Activated CD4-positive, alpha-beta T cell treated with anti-CD3 and anti-CD28 coated beads, Interleukin-2, amount 50 U/mL, for 4 hours (primary cell): ENCODE data around the gene STIL.
"Not testable (repeated sequence)": the region's sequence is repeated elsewhere in the genome, so short reads cannot be mapped to it uniquely, and the experiment has no call there.

Experiments
- DNase-seq, 2 experiments: peaks; one replicate each; pipeline ENCODE4 v3.0.0-alpha.2; 2020

Gene STIL

GRCh38 chr1:47317841-47318240, 3.9 kb upstream of the STIL start:
- DNase-seq: no peak

DNA sequence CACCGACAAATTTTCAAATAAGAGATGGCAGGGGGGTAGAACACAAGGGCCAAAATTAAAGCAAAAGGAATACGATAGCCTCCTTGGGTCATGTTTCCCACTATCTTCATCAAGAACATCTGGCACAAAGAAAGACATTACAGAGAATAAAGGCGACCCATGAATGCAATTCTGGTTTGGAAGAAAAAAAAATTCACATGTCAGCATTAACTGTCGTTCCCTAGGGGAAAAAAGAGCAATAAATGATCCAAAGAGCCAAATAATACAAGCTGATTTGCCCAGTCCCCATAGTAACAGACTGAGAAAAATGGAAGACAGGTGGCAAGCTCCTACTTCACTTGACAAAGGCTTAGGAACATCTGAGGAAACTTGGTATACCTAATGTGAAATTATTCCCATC, 4.5 kb downstream of the STIL start:
- DNase-seq: no peak

GRCh38 chr1:47302472-47302871, 11.5 kb downstream of the STIL start:
- DNase-seq: no peak

DNA sequence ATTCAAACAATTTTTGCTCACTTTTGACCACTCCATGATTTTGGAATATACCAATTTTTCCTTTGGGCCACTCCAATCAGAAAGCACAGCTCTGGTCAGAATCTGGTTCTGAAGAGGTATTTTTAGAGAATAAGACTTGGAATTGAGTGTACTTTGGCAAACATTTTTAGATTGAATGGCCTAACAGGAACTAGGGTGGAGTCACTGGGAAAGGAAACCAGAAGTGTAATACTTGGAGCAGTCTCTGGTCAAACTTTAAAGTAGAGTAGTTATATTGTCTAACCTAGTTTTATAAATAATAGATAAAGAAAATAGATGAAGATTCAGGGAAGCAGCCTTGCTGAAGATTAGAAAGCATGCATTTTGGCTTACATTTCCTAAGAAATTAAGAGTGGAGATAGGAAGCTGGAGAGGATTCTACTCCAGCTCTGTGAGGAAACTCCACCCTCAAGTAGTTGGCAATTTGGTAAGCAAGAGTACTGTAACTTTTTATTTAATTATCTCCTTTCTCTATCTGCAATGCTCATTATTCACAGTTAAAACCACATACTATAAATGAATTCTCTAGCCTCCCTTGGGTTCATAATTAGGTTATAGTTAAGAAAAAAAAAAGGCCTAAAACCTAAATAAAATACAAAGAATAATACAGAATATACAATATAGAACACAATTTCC, 15.8 kb downstream of the STIL start:
- no peak for DNase-seq

DNA sequence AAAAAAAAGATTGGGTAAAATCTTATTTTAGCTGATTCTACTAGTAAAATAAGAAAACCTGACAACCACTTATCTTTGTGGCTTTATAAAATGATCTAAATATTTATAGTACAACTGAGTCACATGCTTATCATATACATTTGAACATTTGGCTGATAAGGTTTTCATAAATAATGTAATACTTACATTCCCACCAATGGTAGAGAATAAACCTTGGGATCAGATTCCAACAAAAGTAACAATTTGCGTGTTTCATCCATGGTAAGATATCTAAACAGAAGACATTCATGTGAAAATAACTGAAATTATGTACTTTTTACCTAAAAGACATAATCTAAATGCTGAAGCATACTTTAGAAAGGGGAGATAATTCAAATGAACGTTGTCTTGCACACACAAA, 18.4 kb downstream of the STIL start:
- DNase-seq: no peak

DNA sequence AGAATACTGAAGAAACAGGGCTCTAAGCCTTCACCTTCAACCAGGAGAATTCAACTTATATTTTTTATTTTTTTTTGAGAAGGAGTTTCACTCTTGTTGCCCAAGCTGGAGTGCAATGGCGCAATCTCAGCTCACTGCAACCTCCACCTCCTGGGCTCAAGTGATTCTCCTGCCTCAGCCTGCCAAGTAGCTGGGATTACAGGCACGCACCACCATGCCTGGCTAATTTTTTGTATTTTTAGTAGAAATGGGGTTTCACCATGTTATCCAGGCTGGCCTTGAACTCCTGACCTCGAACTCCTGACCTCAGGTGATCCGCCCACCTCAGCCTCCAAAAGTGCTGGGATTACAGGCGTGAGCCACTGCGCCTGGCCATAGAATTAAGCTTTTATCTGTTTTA, 19.1 kb downstream of the STIL start:
- DNase-seq: not testable (repeated sequence)

DNA sequence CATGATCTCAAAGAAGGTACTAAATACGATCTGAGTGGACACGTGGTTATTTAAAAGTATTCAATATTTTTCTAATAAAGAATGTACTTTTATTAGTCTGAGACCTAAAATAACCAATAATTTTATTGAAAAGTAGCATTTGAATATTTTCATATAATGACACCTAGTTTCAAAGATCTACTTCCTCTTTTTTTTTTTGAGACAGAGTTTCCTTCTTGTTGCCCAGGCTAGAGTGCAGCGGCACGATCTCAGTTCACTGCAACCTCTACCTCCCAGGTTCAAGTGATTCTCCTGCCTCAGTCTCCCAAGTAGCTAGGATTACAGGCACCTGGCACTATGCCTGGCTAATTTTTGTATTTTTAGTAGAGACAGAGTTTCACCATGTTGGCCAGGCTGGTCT, 25.8 kb downstream of the STIL start:
- not testable (repeated sequence) for DNase-seq

GRCh38 chr1:47280142-47280541, 33.8 kb downstream of the STIL start:
- DNase-seq: no peak

DNA sequence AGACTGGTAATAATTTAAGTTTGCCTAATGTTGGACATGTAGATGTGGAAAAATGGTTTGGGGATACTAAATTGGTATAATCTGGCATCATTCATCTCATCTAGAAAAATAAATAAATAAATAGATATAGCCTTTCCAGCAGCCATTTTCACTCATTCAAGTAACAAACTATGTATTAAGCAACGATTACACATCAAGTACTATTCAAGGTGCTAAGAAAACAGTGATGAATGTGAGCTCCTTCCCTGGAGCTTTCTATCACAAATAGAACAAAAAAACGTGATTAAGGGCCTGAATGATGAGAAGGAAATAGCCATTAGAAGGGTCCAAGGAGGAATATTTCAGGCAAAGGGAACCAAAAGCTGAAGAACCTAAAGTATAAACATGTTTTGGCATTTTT, 37.1 kb downstream of the STIL start:
- DNase-seq: no peak

GRCh38 chr1:47275811-47276210, 38.1 kb downstream of the STIL start:
- DNase-seq: not testable (repeated sequence)

- DNase-seq: not testable (repeated sequence)
Measured at GRCh38 chr1:47265529-47265928, 48.4 kb downstream of the STIL start.

- peak; percentile 1 to 26 for DNase-seq
Measured at GRCh38 chr1:47262787-47263413, 51.0 kb downstream of the STIL start.

DNA sequence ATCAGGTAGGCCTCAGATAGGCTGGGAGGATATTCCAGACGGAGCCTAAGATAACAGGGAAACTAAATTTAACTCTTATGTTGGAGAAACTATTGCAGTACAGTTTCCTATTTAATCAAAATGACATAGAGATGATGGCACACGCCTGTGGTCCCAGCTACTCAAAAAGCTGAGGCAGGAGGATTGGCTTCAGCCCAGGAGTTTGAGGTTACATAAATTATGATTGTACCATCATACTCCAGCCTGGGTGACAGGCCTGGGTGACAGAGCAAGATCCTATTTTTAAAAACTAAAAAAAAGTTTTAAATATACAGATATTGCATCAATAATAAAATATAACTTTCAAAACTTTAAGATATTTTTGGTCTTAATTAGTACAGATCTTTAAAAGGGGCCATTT, 56.7 kb downstream of the STIL start:
- no peak for DNase-seq

GRCh38 chr1:47252795-47253194, 61.2 kb downstream of the STIL start:
- DNase-seq: no peak

DNA sequence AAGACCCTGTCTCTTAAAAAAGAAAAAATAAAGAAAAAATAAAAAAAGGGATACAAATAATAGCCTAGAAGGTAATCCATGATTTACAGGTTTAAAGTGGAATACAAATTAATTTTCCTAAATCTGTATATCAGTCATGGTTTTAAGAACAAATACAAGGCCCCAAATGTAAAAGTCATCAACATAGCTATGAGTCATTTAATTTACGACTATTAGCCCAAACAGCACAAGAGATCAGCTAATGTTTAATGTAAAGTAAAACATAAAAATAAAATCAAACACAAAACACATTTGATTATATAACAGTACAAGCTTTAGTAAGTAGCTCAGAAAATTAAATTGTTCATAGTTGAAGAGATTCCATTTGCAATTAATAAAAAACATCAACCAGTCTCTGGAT, 61.6 kb downstream of the STIL start:
- DNase-seq: no peak

- DNase-seq: no peak
Measured at GRCh38 chr1:47249755-47250154, 64.2 kb downstream of the STIL start.

DNA sequence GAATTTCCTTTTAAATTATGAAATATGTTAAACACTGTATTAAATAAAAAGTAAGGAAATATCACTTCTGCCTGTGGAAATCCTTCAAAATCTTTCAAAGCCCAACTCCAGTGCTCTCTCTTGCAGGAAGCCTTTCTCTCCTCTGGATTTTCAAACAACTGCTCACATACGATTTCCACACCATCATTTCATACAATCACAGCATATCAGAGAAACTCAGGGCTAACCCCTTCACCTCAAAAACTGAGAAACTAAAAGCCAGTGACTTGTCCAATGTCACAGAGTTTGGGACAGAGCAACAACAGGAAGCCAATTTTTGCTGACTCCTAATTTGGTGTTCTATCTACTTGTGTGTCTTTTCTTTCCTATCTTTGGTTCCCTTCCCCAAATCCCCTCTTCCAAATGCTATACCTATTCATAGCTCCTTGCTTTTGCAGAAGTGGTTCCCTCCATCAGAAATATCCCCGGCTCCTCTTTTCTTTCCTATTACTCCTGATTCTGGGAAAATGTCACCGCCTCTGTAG, 69.5 kb downstream of the STIL start:
- no peak for DNase-seq

DNA sequence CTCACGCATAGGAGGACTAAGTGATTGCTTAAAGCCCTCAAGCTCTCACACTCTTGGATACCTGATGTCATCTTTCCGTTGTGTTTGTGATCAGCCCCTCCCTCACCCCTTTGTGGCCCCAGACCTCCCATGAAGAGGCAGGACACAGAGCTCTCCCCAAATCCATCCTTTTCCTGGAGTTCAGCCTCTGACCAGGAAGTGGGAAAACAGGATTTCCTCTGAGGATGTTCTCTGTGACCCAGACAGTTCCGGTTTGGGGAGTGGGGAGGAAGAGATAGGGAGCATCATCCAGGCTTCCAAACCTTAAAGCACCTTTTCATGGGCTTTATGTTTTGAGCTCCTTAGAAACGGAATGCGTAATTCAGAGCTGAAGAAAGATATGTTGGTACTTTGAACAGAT, 70.0 kb downstream of the STIL start:
- DNase-seq: no peak

- no peak for DNase-seq
Measured at GRCh38 chr1:47241114-47242113, 72.5 kb downstream of the STIL start.

DNA sequence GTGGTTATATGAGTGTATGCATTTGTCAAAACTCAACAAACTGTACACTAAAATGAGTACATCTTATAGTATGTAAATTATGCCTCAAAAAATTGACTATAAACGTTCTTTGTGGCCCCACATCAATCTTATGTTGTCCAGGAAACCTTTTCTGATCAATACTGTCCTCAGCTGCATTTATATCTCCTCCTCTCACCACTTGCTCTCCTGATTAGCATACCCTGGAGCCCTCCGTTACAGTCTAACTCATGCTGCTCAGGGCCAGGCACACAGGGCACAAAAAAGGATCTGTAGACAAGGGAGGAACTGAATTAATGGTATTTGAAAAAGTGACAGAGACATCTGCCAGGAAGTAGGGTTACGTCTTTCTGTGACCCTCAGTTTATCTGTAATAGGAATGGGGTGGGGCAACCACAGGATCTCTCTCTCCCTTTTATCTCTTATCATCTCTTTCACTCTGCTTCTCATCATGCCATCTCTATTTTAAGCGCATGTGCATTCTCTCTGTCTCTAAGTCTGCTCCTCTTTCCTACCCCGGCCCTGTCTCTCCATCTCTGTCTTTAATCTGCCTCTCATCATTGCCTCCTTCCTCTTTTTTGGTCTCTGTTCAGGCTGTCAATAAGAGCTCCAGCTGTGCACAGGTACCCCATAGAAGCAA, 74.9 kb downstream of the STIL start:
- no peak for DNase-seq

- no peak for DNase-seq
Measured at GRCh38 chr1:47235806-47236205, 78.1 kb downstream of the STIL start.

- DNase-seq: no peak
Measured at GRCh38 chr1:47235241-47235681, 78.7 kb downstream of the STIL start.

- DNase-seq: no peak
Measured at GRCh38 chr1:47233186-47233585, 80.8 kb downstream of the STIL start.
